H1 (cell line): ENCODE results near the gene METRNL. TPM values are rescaled to one million over a fixed set of nuclear protein-coding genes. Genes with fewer than 3 reads are reported as not detected.

Experiments
- KDM4A ChIP-seq: IDR thresholded peaks from one replicate; pipeline ENCODE4 v1.7.1; 2012; ENCODE audit warnings: low read depth, mild to moderate bottlenecking, moderate library complexity, low read length, inconsistent platforms; ENCODE audit not compliant: severe bottlenecking
- POU5F1 ChIP-seq: IDR thresholded peaks from 2 replicates; pipeline ENCODE4 v1.6.1; 2011; ENCODE audit warnings: low read depth, mild to moderate bottlenecking, low read length, moderate library complexity
- RNF2 ChIP-seq: fragments of 200-900, 300-1000 bp; sonication (generic); IDR thresholded peaks from 2 replicates; pipeline ENCODE4 v1.7.1; 2016; ENCODE audit warnings: borderline replicate concordance, low read depth, mild to moderate bottlenecking, antibody characterized with exemption, low read length; ENCODE audit not compliant: poor library complexity, severe bottlenecking; ENCODE audit errors: missing control alignments
- SP2 ChIP-seq: IDR thresholded peaks from 2 replicates; pipeline ENCODE4 v1.6.1; 2012; ENCODE audit warnings: mild to moderate bottlenecking, low read length, inconsistent platforms
- polyA plus RNA-seq, 7 experiments: library from polyadenylated mRNA; depleted of rRNA in 3 of 7; stranded (reverse) in 5 of 7; unstranded in 2 of 7; fragments of >200 nt in 5 of 7; fragments of 200-250 nt in 2 of 7; gene quantifications; 1 replicate in 5 of 7; 2 replicates in 1 of 7; 4 replicates in 1 of 7; pipeline versions ENCODE4 v1.2.1 to v1.2.3, GENCODE V29; 2011 to 2013; ENCODE audit warnings: missing spikeins in 2 of 7, mixed read lengths in 2 of 7
- total RNA-seq: library from RNA; stranded (reverse); fragmentation: NEBNext Ultra II Directional; extraction: Animal tissue kit (Norgen Biotek cat#: 25700); gene quantifications from 2 replicates; pipeline ENCODE4 v1.2.1, GENCODE V29; 2021

METRNL gene
- total and polyA plus RNA-seq, 2 of the 8 experiments (the other 6 are each of a cell fraction or from before 2014, with no cell fraction given): 13.9 to 14.2 TPM

- TF ChIP-seq RNF2 (no peak), POU5F1 (no peak), KDM4A (no peak), SP2 (no peak)
These were observed 42.1 kb upstream of the METRNL start (continued) for GRCh38 chr17:83037084-83037873.
